Thoracic aorta (tissue), 2 donors: Measurements from ENCODE around the gene NDFIP1. TPM values are rescaled to one million over a fixed set of nuclear protein-coding genes. Genes with fewer than 3 reads are reported as not detected.

Experiments used
- ATAC-seq: fragments of 150-250 bp; one replicate; pipeline ENCODE4 v1.8.0; 2017; ENCODE audit warnings: low read depth; ENCODE audit not compliant: insufficient number of reproducible peaks, low FRiP score
- DNase-seq: peaks from one replicate; pipeline ENCODE4 v3.0.0-alpha.2; 2020; ENCODE audit warnings: low spot score
- H3K27ac ChIP-seq, 2 donors: fragments of 200-600 bp; sonication (generic); 1 replicate in 1 of 2; 2 replicates in 1 of 2; pipeline ENCODE4 v1.5.1; 2016; ENCODE audit warnings: mild to moderate bottlenecking in 2 of 2, moderate library complexity in 2 of 2
- H3K27me3 ChIP-seq: fragments of 200-600 bp; sonication (generic); replicated peaks from 2 replicates; pipeline ENCODE4 v1.6.0; 2016; ENCODE audit warnings: mild to moderate bottlenecking; ENCODE audit not compliant: insufficient read depth
- H3K36me3 ChIP-seq: fragments of 200-600 bp; sonication (generic); one replicate; pipeline ENCODE4 v1.5.1; 2016
- H3K4me1 ChIP-seq, 2 donors: fragments of 200-600 bp; sonication (generic); 1 replicate in 1 of 2; 2 replicates in 1 of 2; pipeline versions ENCODE4 v1.5.1 to v1.6.0; 2016; ENCODE audit warnings: low read depth in 2 of 2, mild to moderate bottlenecking in 1 of 2; ENCODE audit not compliant: control insufficient read depth in 1 of 2
- H3K4me3 ChIP-seq: fragments of 200-600 bp; sonication (generic); 2 replicates; pipeline ENCODE4 v1.5.1; 2016; ENCODE audit warnings: mild to moderate bottlenecking
- H3K9me3 ChIP-seq: fragments of 200-600 bp; sonication (generic); 2 replicates; pipeline ENCODE4 v1.5.1; 2016
- total RNA-seq, 2 donors: library from RNA; depleted of rRNA; stranded (reverse); fragments of >200 nt; gene quantifications; one replicate each; pipeline versions ENCODE4 v1.1.0 to v1.2.3, GENCODE V29; 2016
- TF ChIP-seq, protein P1 (sequence below): fragments of 200-600 bp; sonication (generic); IDR thresholded peaks from one replicate; pipeline ENCODE4 v1.5.1; 2019; ENCODE audit warnings: antibody characterized with exemption

NDFIP1 gene
- total RNA-seq, 2 donors from 2014 or later: 102 to 134 TPM

DNA sequence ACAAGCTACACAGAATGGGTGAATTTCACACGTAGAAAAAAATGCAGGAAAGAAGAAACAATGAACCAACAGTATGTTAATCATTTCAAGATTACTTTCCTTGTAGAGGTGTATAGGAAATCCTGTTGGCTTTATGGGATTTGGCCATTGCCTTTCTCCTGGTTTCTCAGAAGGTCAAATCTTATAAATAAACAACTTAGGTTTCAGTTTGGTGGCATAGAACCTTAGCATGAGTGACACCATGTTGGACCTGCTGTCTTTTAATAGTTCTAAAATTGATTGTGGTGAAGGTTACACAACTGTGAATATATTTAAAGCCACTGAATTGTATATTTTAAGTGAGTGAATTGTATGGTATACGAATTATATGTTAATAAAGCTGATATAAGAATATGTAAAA is 16.7 kb upstream of the NDFIP1 start:
- Histone ChIP-seq H3K4me3 (no peak overlapping the region), H3K27ac (no peak overlapping the region), H3K4me1 (peaks cover 6 to 29% of the 10 kb centered on the region in 2 donors), H3K27me3 (no peaks in the 10 kb centered on the region), H3K9me3 (no peaks in the 10 kb centered on the region), H3K36me3 (no peaks in the 10 kb centered on the region)
- DNase-seq: no peak
- TF ChIP-seq, protein P1, sequence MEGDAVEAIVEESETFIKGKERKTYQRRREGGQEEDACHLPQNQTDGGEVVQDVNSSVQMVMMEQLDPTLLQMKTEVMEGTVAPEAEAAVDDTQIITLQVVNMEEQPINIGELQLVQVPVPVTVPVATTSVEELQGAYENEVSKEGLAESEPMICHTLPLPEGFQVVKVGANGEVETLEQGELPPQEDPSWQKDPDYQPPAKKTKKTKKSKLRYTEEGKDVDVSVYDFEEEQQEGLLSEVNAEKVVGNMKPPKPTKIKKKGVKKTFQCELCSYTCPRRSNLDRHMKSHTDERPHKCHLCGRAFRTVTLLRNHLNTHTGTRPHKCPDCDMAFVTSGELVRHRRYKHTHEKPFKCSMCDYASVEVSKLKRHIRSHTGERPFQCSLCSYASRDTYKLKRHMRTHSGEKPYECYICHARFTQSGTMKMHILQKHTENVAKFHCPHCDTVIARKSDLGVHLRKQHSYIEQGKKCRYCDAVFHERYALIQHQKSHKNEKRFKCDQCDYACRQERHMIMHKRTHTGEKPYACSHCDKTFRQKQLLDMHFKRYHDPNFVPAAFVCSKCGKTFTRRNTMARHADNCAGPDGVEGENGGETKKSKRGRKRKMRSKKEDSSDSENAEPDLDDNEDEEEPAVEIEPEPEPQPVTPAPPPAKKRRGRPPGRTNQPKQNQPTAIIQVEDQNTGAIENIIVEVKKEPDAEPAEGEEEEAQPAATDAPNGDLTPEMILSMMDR: no peak
- ATAC-seq: no peak

DNA sequence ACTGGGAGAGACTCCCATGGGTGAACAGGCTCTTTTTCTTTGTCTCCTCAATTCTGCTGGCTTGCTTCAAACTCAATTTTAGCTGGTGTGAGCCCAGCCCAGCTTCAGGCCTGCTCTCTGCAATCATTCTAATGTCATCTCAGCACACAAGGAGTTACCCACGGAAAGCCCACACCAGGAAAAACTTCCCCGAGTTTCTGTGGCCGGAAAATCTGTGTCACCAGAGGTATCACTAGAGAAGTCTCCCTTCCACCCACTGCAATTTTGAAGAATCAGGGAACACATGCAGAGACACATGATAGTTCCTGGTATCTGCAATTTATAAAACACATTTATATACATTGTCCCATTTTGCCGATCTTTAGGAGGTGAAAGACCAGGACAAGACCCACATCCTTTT is 13.5 kb upstream of the NDFIP1 start:
- Histone ChIP-seq H3K4me3 (no peak overlapping the region), H3K4me1 (peaks cover 6 to 31% of the 10 kb centered on the region in 2 donors), H3K27me3 (no peaks in the 10 kb centered on the region), H3K36me3 (no peaks in the 10 kb centered on the region), H3K9me3 (no peaks in the 10 kb centered on the region), H3K27ac (peak overlapping the region; percentile 52 to 59)
- TF ChIP-seq, protein P1: no peak
- DNase-seq (no peak), ATAC-seq (no peak)

DNA sequence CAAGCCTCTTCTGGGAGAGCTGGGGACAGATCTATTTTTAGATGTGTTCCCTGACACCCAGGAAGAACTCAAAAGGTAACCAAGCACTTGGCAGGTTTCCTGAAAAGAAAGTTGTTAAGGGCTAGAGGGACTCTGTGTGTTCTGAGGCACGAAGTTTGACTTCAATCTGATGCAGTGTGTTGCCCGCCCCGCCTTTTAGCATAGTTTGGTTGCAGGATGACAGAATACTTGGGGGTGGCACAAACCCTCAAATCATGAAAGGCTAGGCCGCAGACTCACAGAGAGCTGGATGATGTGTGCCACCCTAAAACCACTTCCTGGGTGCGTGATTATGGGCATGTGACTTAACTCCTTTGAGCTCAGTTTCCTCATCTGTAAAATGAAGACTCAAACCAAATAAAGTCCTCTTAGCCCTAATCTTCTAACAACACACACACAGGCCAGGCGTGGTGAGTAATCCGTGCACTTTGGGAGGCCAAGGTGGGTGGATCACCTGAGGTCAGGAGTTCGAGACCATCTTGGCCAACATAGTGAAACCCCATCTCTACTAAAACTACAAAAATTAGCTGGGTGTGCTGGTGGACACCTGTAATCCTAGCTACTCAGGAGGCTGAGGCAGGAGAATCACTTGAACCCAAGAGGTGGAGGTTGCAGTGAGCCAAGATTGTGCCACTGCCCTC is 12.8 kb upstream of the NDFIP1 start:
- TF ChIP-seq, protein P1: no peak
- Histone ChIP-seq H3K36me3 (no peaks in the 10 kb centered on the region), H3K27me3 (no peaks in the 10 kb centered on the region), H3K4me3 (no peak overlapping the region), H3K27ac (peak overlapping the region; percentile 52 to 59), H3K9me3 (no peaks in the 10 kb centered on the region), H3K4me1 (peaks cover 6 to 34% of the 10 kb centered on the region in 2 donors)
- no peak for DNase-seq
- no peak for ATAC-seq

DNA sequence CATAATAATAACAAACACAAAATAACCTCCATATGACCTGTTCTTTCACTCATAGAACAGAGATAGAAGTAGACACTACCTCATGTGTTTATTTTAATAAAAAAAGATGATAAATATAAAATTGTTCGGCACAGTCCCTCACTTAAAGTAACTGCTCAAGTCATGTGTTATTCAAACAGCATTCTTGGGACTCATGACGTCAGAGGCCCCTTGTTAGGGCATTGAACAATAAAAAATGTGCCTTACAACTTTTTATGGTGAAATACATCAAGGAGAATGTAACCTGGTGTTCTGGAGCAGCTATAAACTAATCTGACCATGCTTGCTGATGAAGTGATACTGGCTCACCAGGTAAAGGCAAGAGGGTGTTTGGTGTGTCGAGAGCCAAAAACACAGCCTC is 12.2 kb upstream of the NDFIP1 start:
- H3K36me3 ChIP-seq: no peaks in the 10 kb centered on the region
- no peaks in the 10 kb centered on the region for H3K27me3 ChIP-seq
- no peaks in the 10 kb centered on the region for H3K9me3 ChIP-seq
- no peak overlapping the region for H3K4me3 ChIP-seq
- ATAC-seq (no peak), DNase-seq (no peak)
- H3K4me1 ChIP-seq: peaks cover 6 to 34% of the 10 kb centered on the region in 2 donors
- H3K27ac ChIP-seq: peak overlapping the region; percentile 52 to 59
- TF ChIP-seq, protein P1: no peak

DNA sequence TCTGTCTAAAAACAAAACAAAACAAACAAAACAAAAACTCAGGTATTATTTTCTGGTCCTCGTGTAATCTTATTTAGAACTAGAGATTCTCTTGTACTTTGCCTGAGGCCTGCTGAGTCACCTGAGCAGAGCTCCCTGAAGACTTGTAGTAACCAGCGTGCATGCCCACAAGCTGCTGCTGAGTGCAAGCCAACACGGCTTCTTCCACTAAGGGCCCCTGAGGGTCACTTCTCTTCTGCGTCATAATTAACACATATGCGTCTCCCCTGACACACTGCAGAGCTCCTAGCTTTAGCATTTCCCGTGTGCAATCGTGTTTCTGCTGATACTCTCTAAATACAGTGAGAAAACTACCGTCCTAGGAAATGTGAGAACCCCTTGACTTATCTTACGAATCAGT is 10.9 kb upstream of the NDFIP1 start:
- H3K4me1 ChIP-seq: peaks cover 6 to 34% of the 10 kb centered on the region in 2 donors
- H3K27ac ChIP-seq: no peak overlapping the region
- H3K36me3 ChIP-seq: no peaks in the 10 kb centered on the region
- DNase-seq (no peak), ATAC-seq (no peak)
- TF ChIP-seq, protein P1: no peak
- no peaks in the 10 kb centered on the region for H3K9me3 ChIP-seq
- no peak overlapping the region for H3K4me3 ChIP-seq
- no peaks in the 10 kb centered on the region for H3K27me3 ChIP-seq
